ENCODE data around the gene LRRC45.

LRRC45 gene

GRCh38 chr17:82018989-82019689 is 4.0 kb upstream of the LRRC45 start:
- DNase-seq (ENCODE audit: low read depth in 2 of 2) = no peak

DNA sequence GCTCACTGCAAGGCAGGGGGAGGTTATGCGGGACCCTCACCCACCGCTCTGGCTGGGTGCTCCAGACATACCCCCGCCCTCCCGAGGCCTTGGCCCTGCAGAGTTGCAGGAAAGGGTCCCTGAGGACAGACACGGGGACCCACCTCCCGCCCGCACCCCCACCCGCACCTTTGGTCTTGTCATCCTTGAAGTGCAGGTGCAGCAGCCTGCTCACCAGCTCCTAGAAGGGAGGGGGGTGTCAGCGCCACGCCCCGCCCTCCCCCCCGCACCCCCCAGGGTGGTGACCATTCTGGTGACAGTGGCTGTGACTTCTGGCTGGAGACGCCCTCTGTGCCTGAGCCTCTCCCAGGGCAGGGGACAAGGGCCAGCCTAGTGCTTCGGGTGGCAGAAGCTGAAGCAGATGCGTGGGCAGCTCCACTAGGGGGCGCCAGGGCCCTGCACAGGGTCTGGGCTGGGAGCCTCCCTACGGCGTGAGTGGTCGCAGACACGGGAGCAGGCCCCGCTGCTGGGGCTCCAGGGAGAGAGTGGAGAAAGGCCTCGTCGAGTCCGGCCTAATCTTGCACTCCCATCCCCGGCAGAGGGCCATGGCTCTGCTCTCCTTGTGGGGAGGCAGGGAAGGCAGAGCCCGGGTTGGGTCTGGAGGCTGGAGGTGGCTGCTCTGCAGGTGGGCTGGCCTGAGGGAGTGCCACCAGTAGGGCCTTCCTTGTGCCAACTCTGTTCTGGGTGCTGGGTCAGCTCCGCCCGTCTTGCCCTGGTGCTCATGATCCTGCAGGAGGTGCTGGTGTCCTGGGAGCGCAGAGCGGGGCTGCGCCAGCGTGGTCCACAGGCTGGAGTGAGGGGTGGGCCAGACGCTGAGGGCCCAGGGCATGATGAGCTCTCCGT is 3.2 kb upstream of the LRRC45 start:
- DNase-seq (ENCODE audit: low read depth in 2 of 2) = peak; percentile 55 to 56

DNA sequence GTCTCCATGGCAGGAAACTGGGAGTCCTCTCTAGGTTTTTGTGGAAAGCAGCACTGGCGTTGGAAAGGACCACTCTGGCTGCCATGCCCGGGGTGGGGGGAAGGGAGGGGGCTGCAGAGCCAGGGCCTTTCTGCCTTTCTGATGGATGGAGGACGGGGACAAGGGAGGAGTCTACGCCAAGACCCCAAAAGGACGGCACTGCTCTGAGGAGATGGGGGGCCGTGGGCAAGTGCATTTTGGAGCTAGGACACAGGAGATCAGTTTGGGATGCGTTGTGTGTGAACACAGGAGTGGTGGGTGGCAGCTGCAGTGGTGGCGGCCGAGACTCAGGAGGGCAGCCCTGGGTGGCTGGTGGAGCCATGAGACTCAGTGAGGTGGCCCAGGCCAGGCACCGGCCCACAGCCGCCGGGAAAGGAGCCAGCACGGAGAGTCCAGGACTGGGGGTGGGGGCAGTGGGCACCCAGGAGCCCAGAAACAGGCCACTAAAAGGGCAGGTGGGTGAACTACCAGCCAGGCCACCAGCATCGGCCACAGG is 2.5 kb upstream of the LRRC45 start:
- DNase-seq (ENCODE audit: low read depth in 2 of 2) = no peak

- no peak for DNase-seq (ENCODE audit: low read depth in 2 of 2)
These were observed 1.8 kb upstream of the LRRC45 start for GRCh38 chr17:82021107-82021899.

GRCh38 chr17:82021900-82022309 is 1.2 kb upstream of the LRRC45 start:
- no peak for DNase-seq (ENCODE audit: low read depth in 2 of 2)

- DNase-seq (ENCODE audit: low read depth in 2 of 2) = no peak
These were observed 660 bp upstream of the LRRC45 start, which contains the start of gene CENPX for GRCh38 chr17:82022310-82022980. Gene CENPX, minus strand, starts transcription at chr17:82022878. Its CDS starts 17 bp downstream, at chr17:82022861.

GRCh38 chr17:82023447-82024241 is 539 bp downstream of the LRRC45 start:
- DNase-seq (ENCODE audit: low read depth in 2 of 2) = no peak

DNA sequence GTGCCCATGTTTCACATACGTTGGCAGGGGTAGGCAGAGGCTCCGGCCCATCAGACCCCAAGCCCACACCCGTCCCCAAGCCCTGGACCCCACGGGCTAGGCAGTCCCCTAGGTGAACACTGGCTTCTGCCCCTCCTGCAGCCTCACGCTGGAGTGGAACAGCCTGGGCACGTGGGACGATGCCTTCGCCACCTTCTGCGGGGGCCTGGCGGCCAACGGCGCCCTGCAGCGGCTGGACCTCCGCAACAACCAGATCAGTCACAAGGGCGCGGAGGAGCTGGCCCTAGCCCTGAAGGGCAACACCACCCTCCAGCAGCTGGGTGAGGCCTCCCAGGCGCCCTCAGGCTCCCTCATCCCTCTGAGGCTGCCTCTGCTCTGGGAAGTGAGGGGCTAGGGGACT is 1.8 kb downstream of the LRRC45 start:
- no peak for DNase-seq (ENCODE audit: low read depth in 2 of 2)

DNA sequence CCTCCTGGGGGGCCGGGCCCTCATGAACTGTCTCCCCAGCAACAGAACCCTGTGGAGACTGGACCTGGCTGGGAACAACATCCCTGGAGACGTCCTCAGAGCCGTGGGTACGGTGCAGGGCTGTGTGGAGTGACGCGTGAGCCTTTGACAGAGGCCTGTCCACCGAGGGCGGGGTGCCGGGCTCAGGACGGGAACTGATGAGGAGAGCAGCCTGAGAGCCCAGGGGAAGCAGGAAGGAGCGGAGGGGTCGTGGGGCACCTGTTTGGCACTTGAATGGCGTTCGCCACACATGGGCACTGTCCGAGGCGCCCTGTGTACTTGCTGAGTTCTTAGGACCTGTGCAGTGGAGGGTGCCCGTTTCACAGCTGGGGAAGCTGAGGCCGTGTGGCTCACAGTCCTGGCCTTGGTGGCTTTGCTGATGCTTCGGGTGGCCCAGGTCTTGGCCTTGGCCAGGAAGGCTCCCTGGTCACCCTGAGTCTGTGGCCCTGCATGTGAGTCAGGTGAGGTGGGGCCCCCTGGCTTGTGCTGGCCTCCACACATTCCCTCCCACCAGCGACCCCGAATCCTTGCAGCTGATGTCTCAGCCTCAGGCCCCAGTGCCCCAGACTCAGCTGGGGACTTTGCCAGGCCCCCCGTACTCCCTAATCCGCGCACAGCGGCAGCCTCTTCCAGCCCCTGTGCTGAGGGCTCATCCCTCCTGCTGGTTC is 2.4 kb downstream of the LRRC45 start:
- no peak for DNase-seq (ENCODE audit: low read depth in 2 of 2)

DNA sequence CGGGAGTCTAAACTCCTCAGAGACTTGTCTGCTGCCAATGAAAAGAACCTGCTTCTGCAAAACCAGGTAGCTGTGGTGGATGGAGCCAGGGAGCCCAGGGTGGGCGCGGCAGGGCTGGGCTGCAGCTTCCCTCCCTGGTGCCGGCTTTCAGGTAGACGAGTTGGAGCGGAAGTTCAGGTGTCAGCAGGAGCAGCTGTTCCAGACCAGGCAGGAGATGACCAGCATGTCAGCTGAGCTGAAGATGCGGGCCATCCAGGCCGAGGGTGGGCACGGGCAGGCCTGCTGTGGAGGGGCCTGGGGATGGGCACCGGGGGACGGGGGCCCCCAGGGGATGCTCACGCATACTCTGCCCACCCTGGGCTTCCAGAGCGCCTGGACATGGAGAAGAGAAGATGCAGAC is 5.1 kb downstream of the LRRC45 start:
- DNase-seq (ENCODE audit: low read depth in 2 of 2) = no peak

DNA sequence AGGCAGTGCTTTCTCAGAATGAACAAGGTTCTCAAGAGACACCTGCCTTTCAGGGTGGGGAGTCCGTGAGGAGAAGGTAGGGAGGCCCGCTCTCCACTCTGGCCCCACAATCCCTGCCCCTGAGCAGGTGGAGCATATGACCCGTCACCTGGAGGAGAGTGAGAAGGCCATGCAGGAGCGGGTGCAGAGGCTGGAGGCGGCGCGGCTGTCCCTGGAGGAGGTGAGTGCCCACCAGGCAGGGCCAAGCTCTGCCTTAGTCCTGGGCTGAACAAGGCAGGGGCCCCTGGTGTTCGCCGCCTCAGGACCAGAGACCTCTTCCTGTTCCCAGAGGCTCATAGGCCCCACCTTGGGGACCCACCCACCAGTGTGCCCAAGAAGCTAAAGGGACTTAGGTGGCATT is 5.9 kb downstream of the LRRC45 start:
- no peak for DNase-seq (ENCODE audit: low read depth in 2 of 2)

- DNase-seq (ENCODE audit: low read depth in 2 of 2) = no peak
These were observed 6.3 kb downstream of the LRRC45 start for GRCh38 chr17:82029391-82029790.

DNA sequence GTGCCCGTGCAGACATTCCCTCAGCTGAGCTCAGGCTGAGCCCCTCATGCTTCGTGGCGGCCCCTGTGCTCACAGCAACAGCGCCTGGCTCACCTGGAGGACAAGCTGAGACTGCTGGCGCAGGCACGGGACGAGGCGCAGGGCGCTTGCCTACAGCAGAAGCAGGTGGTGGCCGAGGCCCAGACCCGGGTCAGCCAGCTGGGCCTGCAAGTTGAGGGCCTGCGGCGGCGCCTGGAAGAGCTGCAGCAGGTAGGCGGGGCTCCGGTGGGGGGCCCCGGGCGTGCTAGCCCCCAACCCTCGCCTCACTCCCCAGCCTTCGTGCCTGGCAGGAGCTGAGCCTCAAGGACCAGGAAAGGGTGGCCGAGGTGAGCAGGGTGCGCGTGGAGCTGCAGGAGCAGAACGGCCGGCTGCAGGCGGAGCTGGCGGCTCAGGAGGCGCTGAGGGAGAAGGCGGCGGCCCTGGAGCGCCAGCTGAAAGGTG is 6.9 kb downstream of the LRRC45 start:
- DNase-seq (ENCODE audit: low read depth in 2 of 2) = no peak

GRCh38 chr17:82030470-82031302 is 7.6 kb downstream of the LRRC45 start:
- DNase-seq (ENCODE audit: low read depth in 2 of 2) = peak; percentile 70 to 72

DNA sequence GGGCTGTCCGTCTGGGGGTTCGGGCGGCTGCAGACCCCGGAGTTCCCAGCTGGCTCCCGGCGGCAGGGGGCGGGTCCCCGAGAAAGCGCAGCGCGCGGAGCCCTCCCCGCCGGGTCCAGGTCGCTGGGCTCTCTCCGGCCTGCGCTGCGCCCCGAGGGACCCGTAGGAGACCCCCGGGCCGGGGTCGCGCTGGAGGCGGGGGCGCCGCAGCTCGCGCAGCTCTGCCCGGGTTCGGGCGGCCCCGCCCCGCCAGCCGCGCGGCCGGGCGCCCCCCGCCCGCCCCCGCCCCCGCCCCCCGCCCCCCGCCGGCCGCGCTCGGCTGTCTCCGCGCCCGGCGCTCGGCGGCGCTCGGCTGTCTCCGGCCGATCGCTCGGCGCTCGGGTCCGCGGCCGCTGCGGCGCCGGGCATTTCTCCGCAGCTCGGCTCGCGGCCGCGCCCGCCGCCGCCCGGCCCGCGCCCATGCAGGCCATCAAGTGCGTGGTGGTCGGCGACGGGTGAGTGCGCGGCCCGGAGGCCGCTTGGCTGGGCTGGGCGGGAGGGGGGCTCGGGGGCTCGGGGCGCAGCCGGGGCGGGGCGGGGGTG is 8.3 kb downstream of the LRRC45 start, which contains the start of gene RAC3:
RAC3 (plus strand) TSS at position 376 of the 582 bp plus-strand sequence; CDS start at position 460, 84 bp downstream.
- no peak for DNase-seq (ENCODE audit: low read depth in 2 of 2)

DNA sequence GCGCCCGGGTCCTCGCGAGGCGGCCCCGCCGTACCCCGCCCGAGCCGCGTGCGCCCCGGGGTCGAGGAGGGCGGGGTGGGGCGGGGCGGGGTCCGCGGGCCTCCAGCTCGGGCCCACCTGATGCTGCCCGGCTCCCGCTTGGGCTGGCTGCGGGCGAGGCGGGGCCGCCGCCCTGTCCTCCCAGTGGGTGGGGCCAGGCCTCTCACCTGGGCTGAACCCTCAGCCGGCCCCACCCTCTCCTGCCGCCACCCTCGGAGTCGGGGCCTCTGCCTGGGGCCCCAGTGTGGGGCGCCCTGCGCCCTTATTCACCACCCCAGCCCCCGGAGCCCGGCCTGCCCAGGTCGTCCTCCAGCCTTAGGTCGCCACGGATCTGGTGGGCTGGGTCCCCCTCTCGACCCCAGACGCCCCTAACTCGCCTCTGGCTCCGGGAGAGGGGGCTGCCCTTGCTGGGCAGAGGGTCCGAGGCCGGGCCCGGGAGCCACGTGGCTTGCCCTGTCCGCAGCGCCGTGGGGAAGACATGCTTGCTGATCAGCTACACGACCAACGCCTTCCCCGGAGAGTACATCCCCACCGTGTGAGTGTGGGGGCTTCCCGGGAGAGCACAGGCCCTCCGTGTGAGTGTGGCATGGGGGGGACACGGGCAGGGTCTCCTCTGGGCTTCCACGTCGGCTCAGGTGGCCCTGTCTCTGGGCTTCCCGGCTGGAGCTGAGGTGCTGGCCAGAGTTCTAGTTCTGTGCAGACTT is 9.0 kb downstream of the LRRC45 start:
- DNase-seq (ENCODE audit: low read depth in 2 of 2) = peak in 1 of 2 donors; percentile 46

GRCh38 chr17:82033359-82034085 is 10.4 kb downstream of the LRRC45 start:
- no peak for DNase-seq (ENCODE audit: low read depth in 2 of 2)
